ENCODE measurements around the gene ANKRD34A. TPM values are rescaled to one million over a fixed set of nuclear protein-coding genes. Genes with fewer than 3 reads are reported as not detected.
"Not testable (repeated sequence)": the region's sequence is repeated elsewhere in the genome, so short reads cannot be mapped to it uniquely, and the experiment has no call there.

Gene ANKRD34A
- total RNA-seq, 2 experiments from 2014 or later, result 0.42 to 0.47 TPM

GRCh38 chr1:145936247-145936646 is 28.1 kb downstream of the ANKRD34A start:
- Mint-ChIP-seq H3K36me3 (ENCODE audit: low read depth) (peaks cover 65% of the 10 kb centered on the region), H3K9me3 (no peaks in the 10 kb centered on the region), H3K27me3 (no peaks in the 10 kb centered on the region), H3K4me3 (no peak overlapping the region), H3K4me1 (ENCODE audit: low read depth) (peaks cover 25% of the 10 kb centered on the region), H3K27ac (no peak overlapping the region)
- Histone ChIP-seq H3K4me3 (ENCODE audit: low read length) (no peak overlapping the region), H3K4me1 (ENCODE audit: insufficient read depth, low read length) (peaks cover 20% of the 10 kb centered on the region), H3K9me3 (ENCODE audit: control insufficient read depth in 1 of 2, insufficient read depth in 1 of 2, low read length in 2 of 2) (no peaks in the 10 kb centered on the region), H3K36me3 (ENCODE audit: insufficient read depth, low read length) (peaks cover 44% of the 10 kb centered on the region), H3K27me3 (ENCODE audit: control insufficient read depth in 1 of 2, insufficient read depth in 2 of 2, low read length in 2 of 2) (no peaks in the 10 kb centered on the region), H3K27ac (ENCODE audit: low read depth in 1 of 2, low read length in 2 of 2) (no peak overlapping the region)
- CTCF ChIA-PET, result no interaction called here
- ATAC-seq (ENCODE audit: poor library complexity) (no peak), DNase-seq (no peak)
- TF ChIP-seq, protein P1, sequence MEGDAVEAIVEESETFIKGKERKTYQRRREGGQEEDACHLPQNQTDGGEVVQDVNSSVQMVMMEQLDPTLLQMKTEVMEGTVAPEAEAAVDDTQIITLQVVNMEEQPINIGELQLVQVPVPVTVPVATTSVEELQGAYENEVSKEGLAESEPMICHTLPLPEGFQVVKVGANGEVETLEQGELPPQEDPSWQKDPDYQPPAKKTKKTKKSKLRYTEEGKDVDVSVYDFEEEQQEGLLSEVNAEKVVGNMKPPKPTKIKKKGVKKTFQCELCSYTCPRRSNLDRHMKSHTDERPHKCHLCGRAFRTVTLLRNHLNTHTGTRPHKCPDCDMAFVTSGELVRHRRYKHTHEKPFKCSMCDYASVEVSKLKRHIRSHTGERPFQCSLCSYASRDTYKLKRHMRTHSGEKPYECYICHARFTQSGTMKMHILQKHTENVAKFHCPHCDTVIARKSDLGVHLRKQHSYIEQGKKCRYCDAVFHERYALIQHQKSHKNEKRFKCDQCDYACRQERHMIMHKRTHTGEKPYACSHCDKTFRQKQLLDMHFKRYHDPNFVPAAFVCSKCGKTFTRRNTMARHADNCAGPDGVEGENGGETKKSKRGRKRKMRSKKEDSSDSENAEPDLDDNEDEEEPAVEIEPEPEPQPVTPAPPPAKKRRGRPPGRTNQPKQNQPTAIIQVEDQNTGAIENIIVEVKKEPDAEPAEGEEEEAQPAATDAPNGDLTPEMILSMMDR (IDR thresholded peaks at IDR 0.05), result no peak
- POLR2A ChIA-PET, result interaction anchor here (1.0 to 2.3 kb wide), 3 partner anchors 9 to 43 kb away, joined by 3 to 14 read pairs (median 4); partner anchors contain the start of genes ANKRD34A, POLR3GL and RBM8A
- intact Hi-C loops (cut with DNase I, micrococcal nuclease), result no loop called here

DNA sequence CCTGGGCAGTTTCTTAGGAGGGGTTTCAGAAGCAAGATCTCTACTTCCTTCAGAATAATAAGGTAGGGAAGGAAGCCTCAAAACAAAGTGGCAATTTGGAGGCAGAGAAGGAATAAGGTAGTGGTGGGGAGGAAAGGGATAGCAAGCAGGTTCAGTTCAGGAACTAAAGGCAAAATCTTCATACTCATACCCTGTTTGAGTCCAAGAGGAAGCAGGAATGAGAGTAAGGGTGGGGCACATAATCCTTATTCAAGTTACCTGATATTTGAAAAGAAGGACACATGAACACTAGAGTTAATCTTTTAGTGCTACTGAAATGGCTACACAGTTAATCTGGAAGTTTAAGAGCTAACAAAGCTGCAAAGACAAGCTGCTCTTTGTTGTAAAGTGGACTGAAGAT is 28.7 kb downstream of the ANKRD34A start:
- no peak for ATAC-seq (ENCODE audit: poor library complexity)
- no peak for DNase-seq
- H3K4me1 Mint-ChIP-seq (ENCODE audit: low read depth), result peaks cover 30% of the 10 kb centered on the region
- no peak overlapping the region for H3K4me3 Mint-ChIP-seq
- intact Hi-C loops (cut with DNase I, micrococcal nuclease), result loop anchor here in 1 of 2 experiments (2.0 kb wide), 1 partner anchor 19 kb away; no protein-coding TSS in a partner anchor
- TF ChIP-seq, protein P1 (IDR thresholded peaks at IDR 0.05), result no peak
- CTCF ChIA-PET, result interaction anchor here (1.1 kb wide), 1 partner anchor 91 kb away, joined by 3 read pairs; the partner anchor contains the start of gene NUDT17
- POLR2A ChIA-PET, result interaction anchor here (1.0 to 2.3 kb wide), 3 partner anchors 8 to 43 kb away, joined by 3 to 14 read pairs (median 4); partner anchors contain the start of genes ANKRD34A, POLR3GL and RBM8A
- no peaks in the 10 kb centered on the region for H3K27me3 ChIP-seq (ENCODE audit: control insufficient read depth in 1 of 2, insufficient read depth in 2 of 2, low read length in 2 of 2)
- no peaks in the 10 kb centered on the region for H3K9me3 Mint-ChIP-seq
- no peak overlapping the region for H3K27ac ChIP-seq (ENCODE audit: low read depth in 1 of 2, low read length in 2 of 2)
- no peaks in the 10 kb centered on the region for H3K9me3 ChIP-seq (ENCODE audit: control insufficient read depth in 1 of 2, insufficient read depth in 1 of 2, low read length in 2 of 2)
- no peaks in the 10 kb centered on the region for H3K27me3 Mint-ChIP-seq
- peaks cover 39% of the 10 kb centered on the region for H3K36me3 ChIP-seq (ENCODE audit: insufficient read depth, low read length)
- no peak overlapping the region for H3K4me3 ChIP-seq (ENCODE audit: low read length)
- peaks cover 20% of the 10 kb centered on the region for H3K4me1 ChIP-seq (ENCODE audit: insufficient read depth, low read length)
- H3K36me3 Mint-ChIP-seq (ENCODE audit: low read depth), result peaks cover 60% of the 10 kb centered on the region
- peak overlapping the region; percentile 42 for H3K27ac Mint-ChIP-seq

DNA sequence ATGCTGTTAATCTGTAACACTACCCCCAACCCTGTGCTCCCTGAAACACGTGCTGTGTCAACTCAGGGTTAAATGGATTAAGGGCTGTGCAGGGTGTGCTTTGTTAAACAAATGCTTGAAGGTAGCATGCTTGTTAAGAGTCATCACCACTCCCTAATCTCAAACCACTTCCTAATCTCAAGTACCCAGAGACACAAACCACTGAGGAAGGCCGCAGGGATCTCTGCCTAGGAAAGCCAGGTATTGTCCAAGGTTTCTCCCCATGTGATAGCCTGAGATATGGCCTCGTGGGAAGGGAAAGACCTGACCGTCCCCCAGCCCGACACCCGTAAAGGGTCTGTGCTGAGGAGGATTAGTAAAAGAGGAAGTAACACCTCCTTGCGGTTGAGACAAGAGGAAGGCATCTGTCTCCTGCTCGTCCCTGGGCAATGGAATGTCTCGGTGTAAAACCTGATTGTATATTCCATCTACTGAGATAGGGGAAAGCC is 31.8 kb downstream of the ANKRD34A start:
- H3K9me3 ChIP-seq (ENCODE audit: control insufficient read depth in 1 of 2, insufficient read depth in 1 of 2, low read length in 2 of 2); ATAC-seq (ENCODE audit: poor library complexity); H3K27me3 Mint-ChIP-seq; H3K27me3 ChIP-seq (ENCODE audit: control insufficient read depth in 1 of 2, insufficient read depth in 2 of 2, low read length in 2 of 2); intact Hi-C loops (cut with DNase I, micrococcal nuclease); H3K9me3 Mint-ChIP-seq: not testable (repeated sequence)
- H3K4me1 ChIP-seq (ENCODE audit: insufficient read depth, low read length), result peaks cover 36% of the 10 kb centered on the region
- H3K27ac ChIP-seq (ENCODE audit: low read depth in 1 of 2, low read length in 2 of 2), result peak overlapping the region; percentile 43 to 44
- peak overlapping the region; percentile 95 for H3K27ac Mint-ChIP-seq
- POLR2A ChIA-PET, result interaction anchor here (2.9 to 4.2 kb wide), 2 partner anchors 25 to 32 kb away, joined by 15 to 22 read pairs; partner anchors contain the start of genes ANKRD34A, LIX1L and POLR3GL
- peak in 7 of 14 experiments; percentile 1 to 70 (median 21) for DNase-seq
- peak overlapping the region; percentile 20 for H3K4me3 ChIP-seq (ENCODE audit: low read length)
- peaks cover 31% of the 10 kb centered on the region for H3K4me1 Mint-ChIP-seq (ENCODE audit: low read depth)
- CTCF ChIA-PET, result interaction anchor here (1.0 to 2.2 kb wide), 2 partner anchors 31 to 75 kb away, joined by 4 to 7 read pairs; partner anchors contain the start of genes ANKRD34A and POLR3GL
- H3K36me3 Mint-ChIP-seq (ENCODE audit: low read depth), result peaks cover 50% of the 10 kb centered on the region
- H3K36me3 ChIP-seq (ENCODE audit: insufficient read depth, low read length), result peaks cover 26% of the 10 kb centered on the region
- peak overlapping the region; percentile 59 for H3K4me3 Mint-ChIP-seq

Data from CD4-positive, alpha-beta T cell (primary cell).